Stimulated activated CD8-positive, alpha-beta memory T cell treated with anti-CD3 and anti-CD28 coated beads, Interleukin-4, amount 100 ng/mL, for 4 hours (primary cell): ENCODE measurements around the gene NOL11.
"Not testable (repeated sequence)": the region's sequence is repeated elsewhere in the genome, so short reads cannot be mapped to it uniquely, and the experiment has no call there.

ENCODE experiments used
- DNase-seq, 2 donors: peaks; one replicate each; pipeline ENCODE4 v3.0.0-alpha.2; 2020; ENCODE audit warnings: low read depth in 2 of 2, low spot score in 1 of 2

The NOL11 gene

GRCh38 chr17:67752160-67752559 is 34.4 kb downstream of the NOL11 start:
- DNase-seq = not testable (repeated sequence)

DNA sequence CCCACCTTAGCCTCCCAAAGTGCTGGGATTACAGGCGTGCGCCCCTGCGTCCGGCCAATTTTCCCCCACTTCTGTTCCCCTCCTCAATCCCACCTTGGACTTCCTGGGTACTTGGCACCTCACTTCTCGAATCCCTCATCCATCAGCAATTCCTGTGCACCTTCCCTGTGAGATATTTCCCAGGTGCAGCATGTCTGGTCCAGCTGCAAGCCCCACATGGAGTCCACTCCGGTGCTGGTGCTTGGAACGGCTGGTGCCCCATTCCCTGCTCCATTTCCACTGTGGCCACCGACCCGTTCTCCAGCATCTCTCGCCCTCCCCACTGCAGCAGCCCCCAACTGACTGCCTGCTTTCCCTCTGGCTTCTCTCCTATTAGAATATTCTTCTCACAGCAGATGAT is 35.3 kb downstream of the NOL11 start:
- DNase-seq = no peak

DNA sequence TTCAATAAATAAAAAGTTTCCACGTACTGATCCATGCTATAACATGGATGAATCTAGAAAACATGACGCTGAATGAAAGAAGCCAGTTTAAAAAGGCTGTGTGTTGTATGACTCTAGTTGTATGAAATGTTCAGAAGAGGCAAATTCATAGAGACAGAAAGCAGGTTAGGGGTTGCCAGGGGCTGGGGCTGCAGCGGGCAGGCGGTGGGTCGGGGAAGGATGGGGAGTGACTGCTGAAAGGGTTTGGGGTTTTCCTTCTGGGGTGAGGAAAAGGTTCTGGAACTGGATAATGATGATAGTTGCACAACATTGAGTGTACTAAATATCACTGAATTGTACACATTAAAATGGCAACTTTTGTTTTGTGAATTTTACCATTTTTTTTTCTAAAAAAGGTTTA is 36.3 kb downstream of the NOL11 start:
- DNase-seq = no peak

DNA sequence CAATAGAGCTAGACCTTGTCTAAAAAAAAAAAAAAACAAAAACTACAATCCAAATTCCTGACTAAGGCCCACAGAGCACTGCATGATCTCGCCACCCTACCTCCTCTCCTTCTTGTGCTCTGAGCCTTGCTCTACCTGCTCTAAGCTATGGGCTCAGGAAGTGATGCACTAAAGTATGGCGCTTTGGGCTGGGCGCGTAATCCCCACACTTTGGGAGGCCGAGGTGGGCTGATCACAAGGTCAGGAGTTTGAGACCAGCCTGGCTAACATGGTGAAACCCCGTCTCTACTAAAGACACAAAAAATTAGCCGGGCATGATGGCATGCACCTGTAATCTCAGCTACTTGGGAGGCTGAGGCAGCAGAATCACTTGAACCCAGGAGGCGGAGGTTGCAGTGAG is 37.0 kb downstream of the NOL11 start:
- not testable (repeated sequence) for DNase-seq

GRCh38 chr17:67756766-67757165 is 39.0 kb downstream of the NOL11 start:
- DNase-seq = not testable (repeated sequence)

GRCh38 chr17:67759355-67760171 is 41.8 kb downstream of the NOL11 start:
- no peak for DNase-seq

GRCh38 chr17:67765623-67766022 is 47.9 kb downstream of the NOL11 start:
- DNase-seq = no peak

DNA sequence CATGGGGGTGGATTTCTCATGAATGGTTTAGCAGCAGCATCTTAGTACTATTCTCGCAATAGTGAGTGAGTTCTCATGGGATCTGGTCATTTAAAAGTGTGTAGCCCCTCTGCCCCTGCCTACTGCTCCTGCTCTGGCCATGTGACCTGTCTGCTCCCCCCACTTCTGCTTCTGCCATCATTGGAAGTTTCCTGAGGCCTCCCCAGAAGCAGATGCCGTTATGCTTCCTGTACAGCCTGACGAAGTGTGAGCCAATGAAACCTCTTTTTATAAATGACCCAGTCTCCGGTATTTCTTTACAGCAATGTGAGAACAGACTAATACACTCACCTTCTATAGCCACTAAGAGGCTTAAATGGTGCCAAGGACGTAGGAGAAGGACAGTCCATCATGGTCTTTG is 51.5 kb downstream of the NOL11 start:
- no peak for DNase-seq

GRCh38 chr17:67770539-67770938 is 52.8 kb downstream of the NOL11 start:
- no peak for DNase-seq

DNA sequence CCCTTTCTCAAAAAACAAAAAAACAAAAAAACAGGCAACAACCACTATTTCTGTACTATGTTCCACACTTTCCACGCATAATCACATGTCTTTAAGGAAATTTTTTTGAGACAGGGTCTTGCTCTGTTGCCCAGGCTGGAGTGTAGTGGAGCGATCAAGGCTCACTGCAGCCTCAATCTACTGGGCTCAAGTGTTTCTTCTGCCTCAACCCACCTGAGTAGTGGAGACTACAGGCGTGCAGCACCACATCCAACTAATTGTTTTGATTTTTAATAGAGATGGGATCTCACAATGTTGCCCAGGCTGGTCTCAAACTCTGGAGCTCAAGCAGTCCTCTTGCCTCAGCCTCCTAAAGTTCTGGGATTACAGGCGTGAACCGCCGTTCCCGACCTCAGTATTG is 54.9 kb downstream of the NOL11 start:
- DNase-seq = no peak

GRCh38 chr17:67773246-67773645 is 55.5 kb downstream of the NOL11 start:
- DNase-seq = no peak

DNA sequence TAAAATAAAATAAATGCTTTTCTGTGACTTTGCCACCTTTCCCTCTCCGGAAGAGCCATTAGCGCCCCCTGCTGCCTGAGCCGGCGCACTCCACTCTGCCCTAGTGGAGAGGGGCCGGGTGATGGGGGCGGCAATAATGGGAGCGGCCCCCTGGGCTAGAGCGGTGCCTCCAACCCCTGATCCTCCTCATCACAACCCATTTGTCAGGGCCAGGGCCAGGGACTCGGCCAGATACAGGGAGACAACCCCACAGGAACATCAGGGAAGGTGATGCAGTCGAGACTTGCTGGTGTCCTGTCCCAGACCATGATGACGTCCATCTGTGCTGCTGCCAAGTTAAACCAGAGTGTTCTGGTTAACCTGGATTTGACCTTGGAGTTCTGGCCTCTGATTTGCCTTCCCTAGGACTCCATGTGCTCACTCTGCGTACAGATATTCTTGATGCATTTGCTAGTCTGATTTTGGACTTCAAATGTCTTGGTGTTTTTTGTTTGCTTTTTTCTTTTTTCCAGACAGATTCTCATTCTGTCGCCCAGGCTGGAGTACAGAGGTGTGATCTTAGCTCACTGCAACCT is 61.4 kb downstream of the NOL11 start:
- DNase-seq = no peak

- no peak for DNase-seq
Observed at GRCh38 chr17:67784364-67785121, 66.8 kb downstream of the NOL11 start.

DNA sequence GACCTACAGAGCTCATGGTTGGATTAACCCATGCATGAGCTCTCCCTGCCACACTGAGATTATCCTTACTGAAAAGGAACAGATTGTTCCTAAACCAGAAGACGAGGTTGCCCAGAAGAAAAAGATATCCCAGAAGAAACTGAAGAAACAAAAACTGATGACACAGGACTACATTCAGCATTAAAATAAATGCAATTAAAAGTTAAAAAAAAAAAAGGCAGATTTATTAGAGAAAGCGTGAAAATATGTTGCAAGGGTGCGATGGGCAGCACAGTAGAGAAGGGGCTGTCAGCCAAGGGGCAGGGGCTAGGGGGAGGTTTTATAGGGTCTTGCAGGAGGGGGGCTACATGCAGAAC is 67.4 kb downstream of the NOL11 start:
- no peak for DNase-seq

- DNase-seq = no peak
Observed at GRCh38 chr17:67785504-67785903, 67.8 kb downstream of the NOL11 start.
